GM21737 (cell line): ENCODE measurements around the gene DNASE2.

Experiments used
- ATAC-seq: cut with Tn5 transposase; IDR thresholded peaks from one replicate; pipeline ENCODE4 v1.9.1; 2021; ENCODE audit warnings: mild to moderate bottlenecking, moderate library complexity; ENCODE audit not compliant: unreplicated experiment

Gene DNASE2

DNA sequence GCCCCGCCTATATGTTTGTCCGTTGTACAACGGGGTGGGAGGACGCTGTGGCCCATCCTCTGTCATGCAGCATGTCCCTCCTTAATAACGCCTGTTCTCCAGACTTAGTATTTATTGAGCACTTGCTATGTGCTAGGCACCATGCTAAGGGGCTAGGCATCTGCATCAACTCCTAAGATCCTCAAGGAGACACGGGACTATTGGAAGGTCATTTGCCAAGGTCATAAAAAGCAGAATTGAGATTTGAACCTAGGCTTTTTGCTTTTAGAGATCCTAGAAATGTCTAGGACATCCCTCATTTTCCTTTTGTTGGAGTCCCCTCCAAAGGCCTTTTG is 44.8 kb downstream of the DNASE2 start:
- no peak for ATAC-seq

GRCh38 chr19:12834976-12835757 is 46.1 kb downstream of the DNASE2 start:
- no peak for ATAC-seq

GRCh38 chr19:12834566-12834943 is 46.7 kb downstream of the DNASE2 start, which contains the start of gene RTBDN:
TSS of gene RTBDN (minus strand) at chr19:12834579. CDS start at chr19:12829979, 4,600 bp downstream.
- ATAC-seq, result no peak

DNA sequence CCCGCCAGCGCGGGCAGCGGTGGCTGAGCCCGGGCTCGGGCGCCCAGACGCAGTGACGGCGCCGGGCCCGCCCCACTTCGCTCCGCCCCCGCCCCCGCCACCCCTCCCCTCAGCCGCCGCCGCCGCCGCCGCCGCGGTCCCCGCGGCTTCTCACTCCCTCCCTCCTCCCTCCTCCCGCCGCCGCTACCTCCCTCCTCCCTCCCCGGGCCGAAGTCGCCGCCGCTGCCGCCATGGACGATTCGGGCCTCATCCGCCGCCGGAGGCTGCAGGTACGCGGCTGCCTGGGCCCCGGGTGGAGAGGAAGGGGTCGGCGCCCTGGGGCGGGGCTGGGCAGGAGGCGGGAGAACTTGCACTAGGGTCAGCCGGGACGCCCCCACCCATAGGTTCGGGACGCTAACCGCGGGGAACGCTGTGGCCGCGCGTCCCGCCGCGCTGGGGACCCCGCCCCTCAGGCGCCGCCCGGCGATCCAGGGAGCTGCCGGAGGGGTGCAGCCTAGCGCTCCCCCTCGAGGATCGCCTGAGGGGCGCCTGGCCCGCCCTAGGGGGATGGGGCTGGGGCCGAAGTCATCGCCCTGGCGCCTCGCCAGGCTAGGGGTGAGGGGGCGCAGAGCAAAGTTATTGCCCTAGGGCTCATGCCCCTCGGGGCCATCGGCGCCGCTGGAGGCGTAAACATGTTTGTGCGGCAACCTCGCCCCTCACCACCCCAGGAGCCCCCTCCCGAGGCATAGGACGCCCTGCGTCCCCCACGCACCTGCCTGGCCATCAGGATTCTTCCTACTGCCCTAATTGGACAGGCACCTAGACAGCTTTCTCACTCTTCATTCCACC is 47.3 kb downstream of the DNASE2 start:
- ATAC-seq, result no peak

- no peak for ATAC-seq
These were observed 47.9 kb downstream of the DNASE2 start for GRCh38 chr19:12833418-12833737.

GRCh38 chr19:12828494-12828893 is 52.8 kb downstream of the DNASE2 start:
- no peak for ATAC-seq

- no peak for ATAC-seq
These were observed 55.8 kb downstream of the DNASE2 start for GRCh38 chr19:12825254-12826131.
